GM23248 (cell line): ENCODE data around the gene HARS1. TPM values are rescaled to one million over a fixed set of nuclear protein-coding genes. Genes with fewer than 3 reads are reported as not detected.
"Not testable (repeated sequence)": the region's sequence is repeated elsewhere in the genome, so short reads cannot be mapped to it uniquely, and the experiment has no call there.

Experiments used
- DNase-seq: peaks from one replicate; pipeline ENCODE4 v3.0.0-alpha.2; 2015
- H2AFZ ChIP-seq: fragments of 200-600 bp; sonication (generic); 2 replicates; pipeline ENCODE4 v1.6.1; 2016; ENCODE audit warnings: antibody characterized with exemption
- H3F3A ChIP-seq: fragments of 200-600 bp; sonication (generic); 2 replicates; pipeline ENCODE4 v1.6.1; 2016; ENCODE audit warnings: mild to moderate bottlenecking, antibody characterized with exemption, mixed run types; ENCODE audit not compliant: insufficient read depth
- H3K27ac ChIP-seq: fragments of 200-600 bp; sonication (generic); 2 replicates; pipeline ENCODE4 v1.5.1; 2016; ENCODE audit warnings: mild to moderate bottlenecking
- H3K27me3 ChIP-seq: fragments of 200-600 bp; sonication (generic); replicated peaks from 2 replicates; pipeline ENCODE4 v1.6.1; 2016; ENCODE audit warnings: mild to moderate bottlenecking; ENCODE audit not compliant: insufficient read depth
- H3K36me3 ChIP-seq: fragments of 200-600 bp; sonication (generic); 2 replicates; pipeline ENCODE4 v1.6.1; 2016; ENCODE audit warnings: low read depth, mild to moderate bottlenecking
- H3K4me1 ChIP-seq: fragments of 200-600 bp; sonication (generic); 2 replicates; pipeline ENCODE4 v1.6.1; 2016; ENCODE audit warnings: mild to moderate bottlenecking; ENCODE audit not compliant: insufficient read depth
- H3K4me2 ChIP-seq: fragments of 200-600 bp; sonication (generic); one replicate; pipeline ENCODE4 v1.6.1; 2016; ENCODE audit warnings: mild to moderate bottlenecking; ENCODE audit not compliant: unreplicated experiment
- H3K4me3 ChIP-seq: fragments of 200-600 bp; sonication (generic); 2 replicates; pipeline ENCODE4 v1.5.1; 2016; ENCODE audit warnings: mild to moderate bottlenecking
- H3K79me2 ChIP-seq: fragments of 200-600 bp; sonication (generic); 2 replicates; pipeline ENCODE4 v1.6.1; 2016; ENCODE audit warnings: mild to moderate bottlenecking; ENCODE audit not compliant: insufficient read depth
- H3K9ac ChIP-seq: fragments of 200-600 bp; sonication (generic); 2 replicates; pipeline ENCODE4 v1.6.1; 2016; ENCODE audit warnings: mild to moderate bottlenecking
- H3K9me2 ChIP-seq: fragments of 200-600 bp; sonication (generic); 2 replicates; pipeline ENCODE4 v1.6.1; 2016; ENCODE audit warnings: mixed run types, mild to moderate bottlenecking, moderate library complexity; ENCODE audit not compliant: insufficient read depth
- H3K9me3 ChIP-seq: fragments of 200-600 bp; sonication (generic); one replicate; pipeline ENCODE4 v1.6.1; 2017; ENCODE audit warnings: low read depth
- H4K20me1 ChIP-seq: fragments of 200-600 bp; sonication (generic); 2 replicates; pipeline ENCODE4 v1.6.0; 2016; ENCODE audit not compliant: insufficient read depth
- EZH2 ChIP-seq: fragments of 200-600 bp; sonication (generic); IDR thresholded peaks from 2 replicates; pipeline ENCODE4 v1.6.1; 2018; ENCODE audit warnings: antibody characterized with exemption, mild to moderate bottlenecking; ENCODE audit not compliant: insufficient read depth, poor library complexity, severe bottlenecking
- EZH2phosphoT487 ChIP-seq: fragments of 200-600 bp; sonication (generic); IDR thresholded peaks from 2 replicates; pipeline ENCODE4 v1.6.1; 2018; ENCODE audit warnings: antibody characterized with exemption, moderate library complexity, mild to moderate bottlenecking, low read depth; ENCODE audit not compliant: insufficient read depth
- WGBS, 2 experiments: methylation state at CpG; one replicate each; pipeline ENCODE4 v1.1.6; 2015 to 2017; ENCODE audit warnings: low lambda C conversion rate in 2 of 2, low coverage in 1 of 2; ENCODE audit errors: missing lambda C conversion rate in 2 of 2; 5-methylcytosine and 5-hydroxymethylcytosine counted together
- in situ Hi-C: fragments of 300-500 bp; cut with MboI; formaldehyde crosslinking; loops from 2 replicates; pipeline ENCODE4 v1.15.0; 2020
- polyA plus RNA-seq: library from polyadenylated mRNA; unstranded; fragments of >200 nt; fragmentation: Nextera tagmentation; extraction: Ambion mirVana; gene quantifications from 2 replicates; pipeline ENCODE4 v1.2.1, GENCODE V29; 2016
- total RNA-seq: library from RNA; depleted of rRNA; stranded (reverse); fragments of >200 nt; shearing (Covaris generic); gene quantifications from 2 replicates; pipeline ENCODE4 v1.2.3, GENCODE V29; 2014

HARS1 gene
- total and polyA plus RNA-seq, 2 experiments from 2014 or later = 75.7 to 92.5 TPM

GRCh38 chr5:140713562-140714094 is 22.5 kb upstream of the HARS1 start:
- Histone ChIP-seq H3K36me3 (no peaks in the 10 kb centered on the region), H4K20me1 (no peaks in the 10 kb centered on the region), H3K9me2 (no peaks in the 10 kb centered on the region), H2AFZ (no peak overlapping the region), H3F3A (peaks cover 24% of the 10 kb centered on the region), H3K4me1 (peaks cover 3% of the 10 kb centered on the region; the same call in 1 of the 2 replicates), H3K27ac (no peak overlapping the region), H3K9ac (no peak overlapping the region), H3K9me3 (no peaks in the 10 kb centered on the region), H3K4me3 (no peak overlapping the region), H3K27me3 (no peaks in the 10 kb centered on the region), H3K79me2 (no peaks in the 10 kb centered on the region), H3K4me2 (no peak overlapping the region)
- in situ Hi-C loops = no loop called here
- no peak for DNase-seq
- 80 to 85% methylated on average over 1 of the region's 1 CpG for WGBS, 2 experiments
- TF ChIP-seq EZH2phosphoT487 (no peak), EZH2 (no peak)

DNA sequence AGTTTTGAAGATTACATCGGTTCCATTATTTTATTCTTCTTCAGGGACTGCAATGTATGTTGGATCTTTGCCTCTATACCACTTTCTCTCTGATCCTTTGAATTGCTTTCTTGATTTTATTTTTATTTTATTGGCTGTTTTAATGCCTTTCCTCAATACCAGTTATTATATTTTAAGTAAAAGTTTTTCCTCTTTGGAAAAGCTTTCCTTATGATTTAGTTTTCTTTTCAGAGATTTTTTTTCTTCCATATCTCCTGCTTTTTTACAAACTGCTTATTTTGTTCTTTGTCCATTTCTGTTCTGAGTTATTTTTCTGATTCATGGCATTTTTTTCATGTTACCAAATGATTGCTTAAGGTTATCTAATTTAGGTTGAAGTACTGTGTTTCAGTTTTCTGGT is 20.6 kb upstream of the HARS1 start:
- H3K4me2 ChIP-seq = no peak overlapping the region
- no peak overlapping the region; the same call in 1 of the 2 replicates for H3K4me3 ChIP-seq
- no peak for DNase-seq

DNA sequence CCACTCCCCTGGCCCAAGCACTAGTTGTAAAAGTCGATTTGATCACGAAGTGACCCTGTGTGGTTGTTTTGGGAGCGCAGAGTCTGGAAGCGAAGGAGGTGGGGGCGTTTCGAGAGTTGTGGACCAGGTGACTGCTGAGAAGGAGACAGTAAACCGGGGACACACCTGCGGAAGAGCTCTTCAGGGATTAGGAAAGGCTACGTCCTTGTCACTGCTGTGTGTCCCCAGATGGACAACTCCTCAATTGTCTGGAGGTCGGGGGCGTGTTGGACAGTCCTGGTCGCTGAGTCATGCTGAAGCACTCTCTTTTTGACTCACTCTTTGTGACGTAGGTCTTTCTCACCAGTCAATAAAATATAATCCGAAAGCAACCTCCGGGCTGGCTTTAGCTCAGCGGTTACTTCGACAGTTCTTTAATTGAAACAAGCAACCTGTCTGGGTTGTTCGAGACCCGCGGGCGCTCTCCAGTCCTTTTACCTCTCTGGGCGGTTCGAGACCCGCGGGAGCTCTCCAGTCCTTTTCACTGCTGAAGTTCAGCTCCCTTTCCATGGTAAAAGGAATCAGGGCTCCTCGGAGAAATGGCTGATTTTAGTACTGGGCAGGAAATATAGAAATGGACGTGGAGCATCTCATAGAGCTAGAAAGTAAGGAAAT is 19.9 kb upstream of the HARS1 start:
- Histone ChIP-seq H3K4me3 (peak overlapping the region; percentile 88), H3K9me2 (no peaks in the 10 kb centered on the region), H3K27ac (peak overlapping the region; percentile 85), H3K9me3 (no peaks in the 10 kb centered on the region), H3F3A (peaks cover 24% of the 10 kb centered on the region), H3K36me3 (peaks cover 10% of the 10 kb centered on the region; the same call in 1 of the 2 replicates), H3K4me1 (no peaks in the 10 kb centered on the region), H2AFZ (peak overlapping the region; percentile 95), H3K27me3 (no peaks in the 10 kb centered on the region), H4K20me1 (no peaks in the 10 kb centered on the region), H3K79me2 (no peaks in the 10 kb centered on the region), H3K4me2 (peak overlapping the region; percentile 95), H3K9ac (peak overlapping the region; percentile 78)
- in situ Hi-C loops = no loop called here
- DNase-seq = peak; percentile 98
- TF ChIP-seq EZH2 = no peak
- TF ChIP-seq EZH2phosphoT487 = no peak
- WGBS, 2 experiments = 3 to 4% methylated on average over 26 to 27 of the region's 27 CpGs

More for the DNA sequence above, 20.6 kb upstream of the HARS1 start:
- Histone ChIP-seq H3K9me3 (no peaks in the 10 kb centered on the region), H3K27me3 (no peaks in the 10 kb centered on the region), H3K9me2 (no peaks in the 10 kb centered on the region), H3F3A (peaks cover 24% of the 10 kb centered on the region), H3K9ac (no peak overlapping the region), H2AFZ (no peak overlapping the region), H4K20me1 (no peaks in the 10 kb centered on the region), H3K79me2 (no peaks in the 10 kb centered on the region), H3K36me3 (0 out of 2 replicates have a peak, but pooled peaks cover 5% of the 10 kb centered on the region), H3K4me1 (no peaks in the 10 kb centered on the region), H3K27ac (no peak overlapping the region)
- in situ Hi-C loops = no loop called here
- whole genome bisulfite sequencing, 2 experiments = 100% methylated on average over 1 of the region's 1 CpG
- no peak for TF ChIP-seq EZH2phosphoT487
- TF ChIP-seq EZH2 = no peak

DNA sequence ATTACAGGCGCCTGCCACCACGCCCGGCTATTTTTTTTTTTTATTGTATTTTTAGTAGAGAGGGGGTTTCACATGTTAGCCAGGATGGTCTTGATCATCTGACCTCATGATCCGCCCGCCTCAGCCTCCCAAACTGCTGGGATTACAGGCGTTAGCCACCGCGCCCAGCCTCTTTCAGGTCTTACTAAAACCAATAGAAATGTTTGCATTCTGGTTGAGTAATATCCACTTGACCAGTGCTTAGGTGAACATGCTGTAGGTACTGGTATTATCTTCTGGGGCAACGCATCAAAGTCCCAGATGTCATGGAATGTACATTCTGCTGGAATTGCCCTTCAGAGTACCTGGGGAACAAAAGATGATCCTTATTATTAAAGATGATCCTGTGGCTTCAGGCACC is 17.6 kb upstream of the HARS1 start:
- H3K4me3 ChIP-seq, H3K4me2 ChIP-seq, H3K9me3 ChIP-seq, H4K20me1 ChIP-seq, H2AFZ ChIP-seq, H3K9me2 ChIP-seq, H3K79me2 ChIP-seq, H3K9ac ChIP-seq, H3K4me1 ChIP-seq, in situ Hi-C loops, DNase-seq, H3K27ac ChIP-seq, H3K27me3 ChIP-seq: not testable (repeated sequence)
- peaks cover 31% of the 10 kb centered on the region for H3K36me3 ChIP-seq
- H3F3A ChIP-seq = peaks cover 30% of the 10 kb centered on the region
- WGBS, 2 experiments = 96 to 97% methylated on average over 9 of the region's 9 CpGs

DNA sequence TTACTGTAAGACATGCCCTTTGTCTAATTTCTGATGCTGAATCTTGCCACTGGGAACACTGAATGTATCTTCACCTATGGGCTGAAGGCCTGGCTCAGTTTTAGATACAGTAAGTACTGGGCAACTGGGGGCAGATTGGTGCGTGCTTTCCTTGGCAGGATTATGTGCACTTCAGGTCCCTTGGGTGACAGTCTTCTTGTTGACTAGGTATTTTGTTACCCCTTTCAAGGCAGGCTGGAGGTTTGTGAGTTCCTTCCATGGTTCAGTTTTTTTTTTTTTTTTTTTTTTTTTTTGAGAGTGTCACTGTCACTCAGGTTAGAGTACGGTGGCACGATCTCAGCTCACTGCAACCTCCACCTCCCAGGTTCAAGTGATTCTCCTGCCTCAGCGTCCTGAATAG is 16.6 kb upstream of the HARS1 start:
- H3K27ac ChIP-seq = no peak overlapping the region
- H3K36me3 ChIP-seq = peaks cover 39% of the 10 kb centered on the region
- no peaks in the 10 kb centered on the region for H3K27me3 ChIP-seq
- no peaks in the 10 kb centered on the region for H3K4me1 ChIP-seq
- no peak for DNase-seq
- peaks cover 10% of the 10 kb centered on the region for H3K79me2 ChIP-seq
- H3K4me2 ChIP-seq = no peak overlapping the region
- H3K9me2 ChIP-seq = no peaks in the 10 kb centered on the region
- in situ Hi-C loops = no loop called here
- WGBS, 2 experiments = 100% methylated on average over 2 to 4 of the region's 4 CpGs
- no peak overlapping the region for H3K4me3 ChIP-seq
- no peak for TF ChIP-seq EZH2
- TF ChIP-seq EZH2phosphoT487 = no peak
- no peak overlapping the region for H2AFZ ChIP-seq
- peaks cover 30% of the 10 kb centered on the region for H3F3A ChIP-seq
- H4K20me1 ChIP-seq = no peaks in the 10 kb centered on the region
- no peak overlapping the region for H3K9ac ChIP-seq
- H3K9me3 ChIP-seq = no peaks in the 10 kb centered on the region
